HepG2 (cell line): ENCODE measurements around the gene COPZ1. TPM values are rescaled to one million over a fixed set of nuclear protein-coding genes. Genes with fewer than 3 reads are reported as not detected.

Source experiments
- AGO1 ChIP-seq: fragments of 200-400 bp; formaldehyde crosslinking; IDR thresholded peaks from 2 replicates; pipeline ENCODE4 v1.6.1; 2017; ENCODE audit warnings: mild to moderate bottlenecking, low read depth, low read length, moderate library complexity; ENCODE audit not compliant: poor library complexity, severe bottlenecking
- EED ChIP-seq: sonication (generic); formaldehyde crosslinking; IDR thresholded peaks from 2 replicates; pipeline ENCODE4 v1.5.0; 2020; ENCODE audit warnings: mild to moderate bottlenecking, missing genetic modification reagents
- ERF ChIP-seq: IDR thresholded peaks from 2 replicates; pipeline ENCODE4 v1.6.1; 2018; ENCODE audit warnings: missing biosample characterization, missing genetic modification reagents
- FOXO1 ChIP-seq: sonication (generic); formaldehyde crosslinking; IDR thresholded peaks from 2 replicates; pipeline ENCODE4 v1.4.0; 2020; ENCODE audit warnings: missing genetic modification reagents
- HIVEP1 ChIP-seq: sonication (generic); formaldehyde crosslinking; IDR thresholded peaks from 2 replicates; pipeline ENCODE4 v1.4.0; 2020; ENCODE audit warnings: mild to moderate bottlenecking, missing genetic modification reagents
- HOXA5 ChIP-seq: sonication (generic); formaldehyde crosslinking; IDR thresholded peaks from 2 replicates; pipeline ENCODE4 v1.4.0; 2020; ENCODE audit warnings: missing genetic modification reagents
- KLF15 ChIP-seq: sonication (generic); formaldehyde crosslinking; IDR thresholded peaks from 2 replicates; pipeline ENCODE4 v1.8.1; 2023; ENCODE audit warnings: borderline replicate concordance, mild to moderate bottlenecking, inconsistent platforms, missing genetic modification reagents, mixed read lengths
- MEIS1 ChIP-seq: sonication (generic); formaldehyde crosslinking; IDR thresholded peaks from 2 replicates; pipeline ENCODE4 v1.9.0; 2021; ENCODE audit warnings: mild to moderate bottlenecking, missing genetic modification reagents, moderate library complexity, borderline replicate concordance
- MIER2 ChIP-seq: IDR thresholded peaks from 2 replicates; pipeline ENCODE4 v1.6.1; 2016; ENCODE audit warnings: missing biosample characterization, missing genetic modification reagents
- PRMT3 ChIP-seq: sonication (generic); formaldehyde crosslinking; IDR thresholded peaks from 2 replicates; pipeline ENCODE4 v1.8.1; 2022; ENCODE audit warnings: low read depth, mild to moderate bottlenecking, moderate library complexity, missing genetic modification reagents, borderline replicate concordance
- YY1 ChIP-seq: IDR thresholded peaks from 2 replicates; pipeline ENCODE4 v1.6.1; 2011; ENCODE audit warnings: low read length, low read depth, moderate library complexity, mild to moderate bottlenecking; ENCODE audit not compliant: insufficient read depth, insufficient replicate concordance
- ZBTB21 ChIP-seq: sonication (generic); formaldehyde crosslinking; IDR thresholded peaks from 2 replicates; pipeline ENCODE4 v1.4.0; 2020; ENCODE audit warnings: missing genetic modification reagents
- ZNF235 ChIP-seq: sonication (generic); formaldehyde crosslinking; IDR thresholded peaks from 2 replicates; pipeline ENCODE4 v1.8.1; 2023; ENCODE audit warnings: mild to moderate bottlenecking, missing genetic modification reagents, borderline replicate concordance
- ZNF350 ChIP-seq: sonication (generic); formaldehyde crosslinking; IDR thresholded peaks from 2 replicates; pipeline ENCODE4 v1.4.0; 2020; ENCODE audit warnings: mild to moderate bottlenecking, low read depth, missing genetic modification reagents, borderline replicate concordance
- ZNF547 ChIP-seq: sonication (generic); formaldehyde crosslinking; IDR thresholded peaks from 2 replicates; pipeline ENCODE4 v1.5.1; 2020; ENCODE audit warnings: mild to moderate bottlenecking, missing genetic modification reagents
- polyA plus RNA-seq, 8 experiments: library from polyadenylated mRNA; depleted of rRNA in 3 of 8; stranded (reverse) in 7 of 8; unstranded in 1 of 8; fragments of >200 nt; fragmentation: Illumina TruSeq in 4 of 8; extraction: Trizol in 4 of 8; gene quantifications; 2 replicates each; pipeline versions ENCODE4 v1.2.1 to v1.2.3, GENCODE V29; 2011 to 2016; ENCODE audit warnings: low read depth in 4 of 8, missing spikeins in 1 of 8, mixed read lengths in 1 of 8; ENCODE audit not compliant: insufficient read depth in 1 of 8
- total RNA-seq, 5 experiments: library from RNA; depleted of rRNA; stranded (reverse); fragments of >200 nt; fragmentation: Illumina TruSeq; extraction: Trizol; gene quantifications; 2 replicates each; pipeline ENCODE4 v1.2.3, GENCODE V29; 2016; ENCODE audit warnings: low read depth in 1 of 5
- TF ChIP-seq, protein P1 (sequence below): sonication (generic); formaldehyde crosslinking; IDR thresholded peaks from 2 replicates; pipeline ENCODE4 v1.4.0; 2020; ENCODE audit warnings: missing genetic modification reagents
- TF ChIP-seq, protein P2 (sequence below): sonication (generic); formaldehyde crosslinking; IDR thresholded peaks from 2 replicates; pipeline ENCODE4 v1.4.0; 2020; ENCODE audit warnings: missing genetic modification reagents
- TF ChIP-seq, protein P3 (sequence below): sonication (generic); formaldehyde crosslinking; IDR thresholded peaks from 2 replicates; pipeline ENCODE4 v1.5.0; 2020; ENCODE audit warnings: missing genetic modification reagents, mild to moderate bottlenecking, borderline replicate concordance

COPZ1 gene
- total and polyA plus RNA-seq, 2 of the 13 experiments (the other 11 are each of a cell fraction or from before 2014, with no cell fraction given) = 125 to 184 TPM

DNA sequence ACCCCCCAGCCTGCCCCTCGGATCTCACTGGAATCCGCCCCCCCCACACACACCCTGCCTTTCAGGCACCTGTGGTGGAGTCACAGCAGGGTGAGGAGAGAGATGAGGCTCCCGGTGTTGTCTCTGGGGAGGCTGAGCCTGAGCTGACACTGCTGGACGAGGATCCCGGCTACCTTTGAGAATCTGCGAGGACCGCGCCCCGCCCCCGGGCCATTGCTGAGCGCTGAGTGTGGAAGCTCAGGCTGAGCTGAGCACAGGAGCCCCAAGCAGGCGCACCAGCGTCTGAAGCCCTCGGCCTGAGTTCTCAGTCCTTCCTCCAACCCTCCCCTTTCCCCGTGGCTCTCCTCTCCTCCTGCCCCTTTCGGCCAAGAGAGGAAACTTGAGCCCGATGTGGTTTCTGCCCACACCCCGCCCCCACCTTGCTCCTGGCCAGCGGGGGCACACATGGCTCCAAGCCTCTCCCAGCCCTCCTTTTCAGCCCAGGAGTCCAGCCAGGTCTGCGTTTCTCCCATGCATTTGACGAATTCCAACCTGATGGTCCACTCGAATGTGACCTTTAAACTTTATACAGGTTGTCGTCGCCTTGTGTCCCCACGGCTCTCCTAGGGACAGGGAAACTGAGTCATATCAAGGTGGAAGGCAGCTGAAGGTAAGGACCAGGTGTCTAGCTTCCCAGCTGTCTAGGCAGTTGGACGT lies 24.1 kb upstream of the COPZ1 start, which contains the start of gene NFE2 (continued):
- TF ChIP-seq MEIS1 (CRISPR knock-in tag) (no peak), AGO1 (no peak), FOXO1 (no peak), ZBTB21 (no peak), MIER2 (no peak), ZNF235 (peak; percentile 77; the same call in 1 of the 2 replicates), YY1 (no peak), ZNF547 (no peak), EED (CRISPR knock-in tag) (no peak), HIVEP1 (CRISPR knock-in tag) (peak; percentile 56; the same call in 1 of the 2 replicates), HOXA5 (CRISPR knock-in tag) (peak; percentile 9; the same call in 1 of the 2 replicates), PRMT3 (CRISPR knock-in tag) (0 out of 2 replicates have a peak, but pooled peaks have one; percentile 45), ZNF350 (CRISPR knock-in tag) (peak; percentile 72; the same call in 1 of the 2 replicates), ERF (peak; percentile 55; the same call in 1 of the 2 replicates), KLF15 (CRISPR knock-in tag) (no peak)
- TF ChIP-seq, protein P1, sequence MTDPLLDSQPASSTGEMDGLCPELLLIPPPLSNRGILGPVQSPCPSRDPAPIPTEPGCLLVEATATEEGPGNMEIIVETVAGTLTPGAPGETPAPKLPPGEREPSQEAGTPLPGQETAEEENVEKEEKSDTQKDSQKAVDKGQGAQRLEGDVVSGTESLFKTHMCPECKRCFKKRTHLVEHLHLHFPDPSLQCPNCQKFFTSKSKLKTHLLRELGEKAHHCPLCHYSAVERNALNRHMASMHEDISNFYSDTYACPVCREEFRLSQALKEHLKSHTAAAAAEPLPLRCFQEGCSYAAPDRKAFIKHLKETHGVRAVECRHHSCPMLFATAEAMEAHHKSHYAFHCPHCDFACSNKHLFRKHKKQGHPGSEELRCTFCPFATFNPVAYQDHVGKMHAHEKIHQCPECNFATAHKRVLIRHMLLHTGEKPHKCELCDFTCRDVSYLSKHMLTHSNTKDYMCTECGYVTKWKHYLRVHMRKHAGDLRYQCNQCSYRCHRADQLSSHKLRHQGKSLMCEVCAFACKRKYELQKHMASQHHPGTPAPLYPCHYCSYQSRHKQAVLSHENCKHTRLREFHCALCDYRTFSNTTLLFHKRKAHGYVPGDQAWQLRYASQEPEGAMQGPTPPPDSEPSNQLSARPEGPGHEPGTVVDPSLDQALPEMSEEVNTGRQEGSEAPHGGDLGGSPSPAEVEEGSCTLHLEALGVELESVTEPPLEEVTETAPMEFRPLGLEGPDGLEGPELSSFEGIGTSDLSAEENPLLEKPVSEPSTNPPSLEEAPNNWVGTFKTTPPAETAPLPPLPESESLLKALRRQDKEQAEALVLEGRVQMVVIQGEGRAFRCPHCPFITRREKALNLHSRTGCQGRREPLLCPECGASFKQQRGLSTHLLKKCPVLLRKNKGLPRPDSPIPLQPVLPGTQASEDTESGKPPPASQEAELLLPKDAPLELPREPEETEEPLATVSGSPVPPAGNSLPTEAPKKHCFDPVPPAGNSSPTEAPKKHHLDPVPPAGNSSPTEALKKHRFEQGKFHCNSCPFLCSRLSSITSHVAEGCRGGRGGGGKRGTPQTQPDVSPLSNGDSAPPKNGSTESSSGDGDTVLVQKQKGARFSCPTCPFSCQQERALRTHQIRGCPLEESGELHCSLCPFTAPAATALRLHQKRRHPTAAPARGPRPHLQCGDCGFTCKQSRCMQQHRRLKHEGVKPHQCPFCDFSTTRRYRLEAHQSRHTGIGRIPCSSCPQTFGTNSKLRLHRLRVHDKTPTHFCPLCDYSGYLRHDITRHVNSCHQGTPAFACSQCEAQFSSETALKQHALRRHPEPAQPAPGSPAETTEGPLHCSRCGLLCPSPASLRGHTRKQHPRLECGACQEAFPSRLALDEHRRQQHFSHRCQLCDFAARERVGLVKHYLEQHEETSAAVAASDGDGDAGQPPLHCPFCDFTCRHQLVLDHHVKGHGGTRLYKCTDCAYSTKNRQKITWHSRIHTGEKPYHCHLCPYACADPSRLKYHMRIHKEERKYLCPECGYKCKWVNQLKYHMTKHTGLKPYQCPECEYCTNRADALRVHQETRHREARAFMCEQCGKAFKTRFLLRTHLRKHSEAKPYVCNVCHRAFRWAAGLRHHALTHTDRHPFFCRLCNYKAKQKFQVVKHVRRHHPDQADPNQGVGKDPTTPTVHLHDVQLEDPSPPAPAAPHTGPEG (CRISPR knock-in tag) = peak; percentile 61; the same call in 1 of the 2 replicates
- TF ChIP-seq, protein P2, sequence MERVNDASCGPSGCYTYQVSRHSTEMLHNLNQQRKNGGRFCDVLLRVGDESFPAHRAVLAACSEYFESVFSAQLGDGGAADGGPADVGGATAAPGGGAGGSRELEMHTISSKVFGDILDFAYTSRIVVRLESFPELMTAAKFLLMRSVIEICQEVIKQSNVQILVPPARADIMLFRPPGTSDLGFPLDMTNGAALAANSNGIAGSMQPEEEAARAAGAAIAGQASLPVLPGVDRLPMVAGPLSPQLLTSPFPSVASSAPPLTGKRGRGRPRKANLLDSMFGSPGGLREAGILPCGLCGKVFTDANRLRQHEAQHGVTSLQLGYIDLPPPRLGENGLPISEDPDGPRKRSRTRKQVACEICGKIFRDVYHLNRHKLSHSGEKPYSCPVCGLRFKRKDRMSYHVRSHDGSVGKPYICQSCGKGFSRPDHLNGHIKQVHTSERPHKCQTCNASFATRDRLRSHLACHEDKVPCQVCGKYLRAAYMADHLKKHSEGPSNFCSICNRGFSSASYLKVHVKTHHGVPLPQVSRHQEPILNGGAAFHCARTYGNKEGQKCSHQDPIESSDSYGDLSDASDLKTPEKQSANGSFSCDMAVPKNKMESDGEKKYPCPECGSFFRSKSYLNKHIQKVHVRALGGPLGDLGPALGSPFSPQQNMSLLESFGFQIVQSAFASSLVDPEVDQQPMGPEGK (CRISPR knock-in tag) = peak; percentile 56
- TF ChIP-seq, protein P3, sequence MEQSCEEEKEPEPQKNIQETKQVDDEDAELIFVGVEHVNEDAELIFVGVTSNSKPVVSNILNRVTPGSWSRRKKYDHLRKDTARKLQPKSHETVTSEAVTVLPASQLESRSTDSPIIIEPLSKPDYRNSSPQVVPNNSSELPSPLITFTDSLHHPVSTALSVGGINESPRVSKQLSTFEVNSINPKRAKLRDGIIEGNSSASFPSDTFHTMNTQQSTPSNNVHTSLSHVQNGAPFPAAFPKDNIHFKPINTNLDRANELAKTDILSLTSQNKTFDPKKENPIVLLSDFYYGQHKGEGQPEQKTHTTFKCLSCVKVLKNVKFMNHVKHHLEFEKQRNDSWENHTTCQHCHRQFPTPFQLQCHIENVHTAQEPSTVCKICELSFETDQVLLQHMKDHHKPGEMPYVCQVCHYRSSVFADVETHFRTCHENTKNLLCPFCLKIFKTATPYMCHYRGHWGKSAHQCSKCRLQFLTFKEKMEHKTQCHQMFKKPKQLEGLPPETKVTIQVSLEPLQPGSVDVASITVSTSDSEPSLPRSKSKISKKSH (CRISPR knock-in tag) = peak; percentile 51; the same call in 1 of the 2 replicates
